NCI-H526 (cell line): ENCODE measurements around the gene FBXO9.

Source experiments
- DNase-seq, 2 experiments: peaks; one replicate each; lab custom pipeline; 2025; lab: John Stamatoyannopoulos, UW

The FBXO9 gene

GRCh38 chr6:53095270-53095669, 30.1 kb downstream of the FBXO9 start:
- DNase-seq, result no peak

- no peak for DNase-seq
These were observed 30.5 kb downstream of the FBXO9 start for GRCh38 chr6:53095716-53096115.

- DNase-seq, result no peak
These were observed 35.4 kb downstream of the FBXO9 start for GRCh38 chr6:53100561-53100960.

- no peak for DNase-seq
These were observed 35.8 kb downstream of the FBXO9 start for GRCh38 chr6:53101006-53101405.

GRCh38 chr6:53103993-53104675, 38.9 kb downstream of the FBXO9 start:
- DNase-seq, result peak; percentile 15 to 41

GRCh38 chr6:53104916-53105315, 39.7 kb downstream of the FBXO9 start:
- DNase-seq, result no peak

- peak; percentile 8 to 12 for DNase-seq
These were observed 41.9 kb downstream of the FBXO9 start for GRCh38 chr6:53107091-53107490.

GRCh38 chr6:53109612-53110011, 44.4 kb downstream of the FBXO9 start:
- no peak for DNase-seq

- no peak for DNase-seq
These were observed 46.7 kb downstream of the FBXO9 start for GRCh38 chr6:53111865-53112264.

GRCh38 chr6:53112404-53112803, 47.2 kb downstream of the FBXO9 start:
- peak; percentile 76 for DNase-seq

- peak in 1 of 2 experiments; percentile 24 for DNase-seq
These were observed 47.7 kb downstream of the FBXO9 start for GRCh38 chr6:53112871-53113270.

- no peak for DNase-seq
These were observed 48.5 kb downstream of the FBXO9 start for GRCh38 chr6:53113742-53114141.

GRCh38 chr6:53115113-53115512, 49.9 kb downstream of the FBXO9 start:
- DNase-seq, result no peak

- peak; percentile 84 for DNase-seq
These were observed 50.5 kb downstream of the FBXO9 start for GRCh38 chr6:53115741-53116140.

GRCh38 chr6:53119349-53119748, 54.1 kb downstream of the FBXO9 start:
- DNase-seq, result peak in 1 of 2 experiments; percentile 15

- DNase-seq, result no peak
These were observed 54.7 kb downstream of the FBXO9 start for GRCh38 chr6:53119772-53120409.

GRCh38 chr6:53124131-53124800, 59.1 kb downstream of the FBXO9 start:
- DNase-seq, result no peak

GRCh38 chr6:53125276-53125675, 60.1 kb downstream of the FBXO9 start:
- DNase-seq, result no peak

- no peak for DNase-seq
These were observed 63.6 kb downstream of the FBXO9 start for GRCh38 chr6:53128842-53129241.

GRCh38 chr6:53130569-53131290, 65.5 kb downstream of the FBXO9 start:
- DNase-seq, result no peak

- no peak for DNase-seq
These were observed 68.8 kb downstream of the FBXO9 start for GRCh38 chr6:53133961-53134360.

- DNase-seq, result no peak
These were observed 69.5 kb downstream of the FBXO9 start for GRCh38 chr6:53134601-53135235.
